ENCODE results near the gene CPA5. TPM values are rescaled to one million over a fixed set of nuclear protein-coding genes. Genes with fewer than 3 reads are reported as not detected.

The CPA5 gene
- total and polyA plus RNA-seq, 2 donors (not counting 3 experiments of a cell fraction or from before 2014, with no cell fraction given): not detected

GRCh38 chr7:130305433-130306042, 39.1 kb upstream of the CPA5 start:
- ChIA-PET CTCF (interaction anchor here (1.4 kb wide), 1 partner anchor 9 kb away, joined by 4 read pairs; no protein-coding TSS in a partner anchor), POLR2A (no interaction called here)
- no peak overlapping the region for H2AFZ ChIP-seq (ENCODE audit: low read depth, low read length)
- H3K36me3 ChIP-seq (ENCODE audit: control insufficient read depth in 2 of 2, extremely low read depth in 1 of 2, insufficient read depth in 2 of 2, low read length in 2 of 2): no peaks in the 10 kb centered on the region
- no TSS peak for BruUV-seq (replicated peaks)
- no peak overlapping the region for H3K9ac ChIP-seq (replicated peaks; ENCODE audit: extremely low read depth, insufficient read depth, low read length)
- peaks cover 0 to 3% of the 10 kb centered on the region in 2 experiments for H3K27me3 ChIP-seq (ENCODE audit: control insufficient read depth in 2 of 2, insufficient read depth in 2 of 2, low read length in 2 of 2)
- H3K9me1 ChIP-seq (replicated peaks; ENCODE audit: control insufficient read depth, extremely low read depth, insufficient read depth, low read length): no peaks in the 10 kb centered on the region
- H3K4me1 ChIP-seq (ENCODE audit: control insufficient read depth, extremely low read depth, insufficient read depth, low read length): no peaks in the 10 kb centered on the region
- H3K9me3 ChIP-seq (replicated peaks; ENCODE audit: control insufficient read depth, insufficient read depth, low read length): no peaks in the 10 kb centered on the region
- no peak overlapping the region for H3K4me2 ChIP-seq (ENCODE audit: insufficient read depth, low read length)
- H3K79me2 ChIP-seq (ENCODE audit: control insufficient read depth, insufficient read depth, low read length): no peaks in the 10 kb centered on the region
- no peak overlapping the region for H3K27ac ChIP-seq (ENCODE audit: insufficient read depth, low read depth, low read length)
- dilution Hi-C loops (cut with MboI; ENCODE audit: extremely low pct_ligation_motif_present, low sequenced_read_pairs) (no loop called here), intact Hi-C loops (cut with micrococcal nuclease) (no loop called here)
- no peaks in the 10 kb centered on the region for H4K20me1 ChIP-seq (replicated peaks; ENCODE audit: control insufficient read depth, extremely low read depth, insufficient read depth, low read length)
- no peak for TF ChIP-seq JUN (IDR thresholded peaks at IDR 0.05; ENCODE audit: borderline replicate concordance, insufficient read depth, insufficient read length, low read depth)
- TF ChIP-seq MAX (IDR thresholded peaks at IDR 0.05; ENCODE audit: insufficient read depth, insufficient read length): no peak
- TF ChIP-seq POLR2A (IDR thresholded peaks at IDR 0.05; ENCODE audit: low read depth, low read length): no peak
- no peak for TF ChIP-seq MYC (IDR thresholded peaks at IDR 0.05; ENCODE audit: low read depth, low read length)
- TF ChIP-seq FOS (IDR thresholded peaks at IDR 0.05; ENCODE audit: borderline replicate concordance, insufficient read depth, low read length): no peak
- no peak for TF ChIP-seq CTCF (IDR thresholded peaks at IDR 0.05; ENCODE audit: extremely low read depth in 1 of 2, insufficient read depth in 1 of 2, low read depth in 1 of 2, low read length in 2 of 2)
- no peak for TF ChIP-seq EZH2 (IDR thresholded peaks at IDR 0.05; ENCODE audit: borderline replicate concordance, low read depth, low read length, severe bottlenecking)
- no peak for TF ChIP-seq GATA2 (IDR thresholded peaks at IDR 0.05; ENCODE audit: insufficient read depth, insufficient read length, low read depth, low read length)
- no peak for TF ChIP-seq POLR2AphosphoS5 (IDR thresholded peaks at IDR 0.05; ENCODE audit: insufficient read depth, low read depth, low read length)
- DNase-seq (ENCODE audit: low read depth, low spot score) (no peak), FAIRE-seq (no peak)
- H3K4me3 ChIP-seq (replicated peaks in 1 of 3; ENCODE audit: insufficient read depth in 1 of 3, low read depth in 1 of 3, low read length in 3 of 3): no peak overlapping the region
